Omental fat pad (tissue), 4 donors: Measurements from ENCODE around the gene SMAGP. TPM values are rescaled to one million over a fixed set of nuclear protein-coding genes. Genes with fewer than 3 reads are reported as not detected.
"Not testable (repeated sequence)": the region's sequence is repeated elsewhere in the genome, so short reads cannot be mapped to it uniquely, and the experiment has no call there.

Experiments used
- ATAC-seq: fragments of 150-250 bp; one replicate; pipeline ENCODE4 v1.9.1; 2016; ENCODE audit warnings: mild to moderate bottlenecking, moderate library complexity; ENCODE audit not compliant: low FRiP score
- DNase-seq: peaks from one replicate; pipeline ENCODE4 v3.0.0-alpha.2; 2019; ENCODE audit warnings: low spot score
- total RNA-seq, 4 donors: library from RNA; depleted of rRNA; stranded (reverse); fragments of >200 nt; gene quantifications; one replicate each; pipeline ENCODE4 v1.1.0, GENCODE V29; 2016
- TF ChIP-seq, protein P1 (sequence below), 3 donors: fragments of 450-650 bp; IDR thresholded peaks; one replicate each; pipeline ENCODE4 v1.5.1; 2016 to 2017; ENCODE audit warnings: antibody characterized with exemption in 3 of 3, mild to moderate bottlenecking in 3 of 3, moderate library complexity in 2 of 3

SMAGP gene
- total RNA-seq, 4 donors from 2014 or later, result 3.8 to 12.0 (median 7.0) TPM

DNA sequence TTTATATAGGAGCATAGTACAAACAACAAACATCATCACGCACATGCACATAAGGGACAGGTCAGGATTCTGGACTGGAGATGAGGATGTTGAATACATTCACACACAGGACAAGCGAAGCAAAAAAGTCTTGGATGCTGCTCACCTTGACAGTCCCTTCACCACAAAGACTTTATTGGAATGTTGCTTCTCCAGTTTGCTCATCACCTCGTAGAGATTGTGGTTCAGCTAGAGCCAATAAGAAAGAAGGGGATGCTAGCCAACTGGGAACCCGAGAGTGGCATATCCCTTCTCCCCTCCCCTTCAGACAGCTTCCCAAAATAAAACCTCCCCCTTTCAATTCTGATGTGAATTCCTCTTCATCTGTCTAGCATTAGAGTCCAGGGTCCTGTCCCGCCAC, 25.4 kb upstream of the SMAGP start:
- TF ChIP-seq, protein P1, sequence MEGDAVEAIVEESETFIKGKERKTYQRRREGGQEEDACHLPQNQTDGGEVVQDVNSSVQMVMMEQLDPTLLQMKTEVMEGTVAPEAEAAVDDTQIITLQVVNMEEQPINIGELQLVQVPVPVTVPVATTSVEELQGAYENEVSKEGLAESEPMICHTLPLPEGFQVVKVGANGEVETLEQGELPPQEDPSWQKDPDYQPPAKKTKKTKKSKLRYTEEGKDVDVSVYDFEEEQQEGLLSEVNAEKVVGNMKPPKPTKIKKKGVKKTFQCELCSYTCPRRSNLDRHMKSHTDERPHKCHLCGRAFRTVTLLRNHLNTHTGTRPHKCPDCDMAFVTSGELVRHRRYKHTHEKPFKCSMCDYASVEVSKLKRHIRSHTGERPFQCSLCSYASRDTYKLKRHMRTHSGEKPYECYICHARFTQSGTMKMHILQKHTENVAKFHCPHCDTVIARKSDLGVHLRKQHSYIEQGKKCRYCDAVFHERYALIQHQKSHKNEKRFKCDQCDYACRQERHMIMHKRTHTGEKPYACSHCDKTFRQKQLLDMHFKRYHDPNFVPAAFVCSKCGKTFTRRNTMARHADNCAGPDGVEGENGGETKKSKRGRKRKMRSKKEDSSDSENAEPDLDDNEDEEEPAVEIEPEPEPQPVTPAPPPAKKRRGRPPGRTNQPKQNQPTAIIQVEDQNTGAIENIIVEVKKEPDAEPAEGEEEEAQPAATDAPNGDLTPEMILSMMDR (IDR thresholded peaks at IDR 0.05), result no peak
- DNase-seq, result no peak
- ATAC-seq, result no peak

- not testable (repeated sequence) for ATAC-seq, DNase-seq
Measured at GRCh38 chr12:51294097-51294496, 23.9 kb upstream of the SMAGP start.

- ATAC-seq (no peak), DNase-seq (no peak)
- TF ChIP-seq, protein P1 (IDR thresholded peaks at IDR 0.05), result no peak
Measured at GRCh38 chr12:51293696-51294095, 23.5 kb upstream of the SMAGP start.

GRCh38 chr12:51291603-51292513, 21.6 kb upstream of the SMAGP start:
- DNase-seq, ATAC-seq: not testable (repeated sequence)

DNA sequence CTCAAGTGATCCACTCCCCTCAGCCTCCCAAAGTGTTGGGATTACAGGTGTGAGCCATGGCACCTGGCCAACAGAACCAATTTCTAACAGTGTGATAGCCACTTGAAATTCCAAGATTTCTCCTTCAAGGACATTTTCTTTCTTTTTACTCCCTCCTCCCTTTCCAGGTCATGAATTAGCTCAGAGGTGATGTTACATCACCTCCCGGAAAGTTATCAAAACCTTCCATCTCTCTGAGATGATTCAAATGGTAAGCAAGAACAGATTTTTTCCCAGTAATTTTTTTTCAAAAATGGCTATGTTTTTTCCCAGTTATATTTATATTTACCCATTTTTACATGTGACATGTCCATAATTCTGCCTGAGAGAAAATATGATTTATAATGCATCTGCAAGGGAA, 15.6 kb upstream of the SMAGP start:
- ATAC-seq, result no peak
- TF ChIP-seq, protein P1 (IDR thresholded peaks at IDR 0.05), result no peak
- no peak for DNase-seq

- DNase-seq (no peak), ATAC-seq (no peak)
- TF ChIP-seq, protein P1 (IDR thresholded peaks at IDR 0.05), result no peak
Measured at GRCh38 chr12:51281202-51281924, 11.1 kb upstream of the SMAGP start.

GRCh38 chr12:51275088-51275487, 4.9 kb upstream of the SMAGP start:
- TF ChIP-seq, protein P1 (IDR thresholded peaks at IDR 0.05), result no peak
- DNase-seq (no peak), ATAC-seq (no peak)

DNA sequence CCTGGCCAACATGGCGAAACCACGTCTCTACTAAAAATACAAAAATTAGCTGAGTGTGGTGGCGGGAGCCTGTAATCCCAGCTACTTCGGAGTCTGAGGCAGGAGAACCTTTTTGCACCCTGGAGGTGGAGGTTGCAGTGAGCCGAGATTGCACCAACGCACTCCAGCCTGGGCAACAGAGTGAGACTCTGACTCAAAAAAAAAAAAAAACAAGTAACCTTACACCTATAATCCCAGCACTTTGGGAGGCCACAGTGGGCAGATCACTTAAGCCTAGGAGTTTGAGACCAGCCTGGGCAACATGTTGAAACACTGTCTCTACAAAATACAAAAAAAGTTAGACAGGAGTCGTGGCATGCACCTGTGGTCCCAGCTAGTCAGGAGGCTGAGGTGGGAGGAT, 2.6 kb upstream of the SMAGP start:
- DNase-seq, ATAC-seq: not testable (repeated sequence)
